ENCODE measurements around the gene VARS2. TPM values are rescaled to one million over a fixed set of nuclear protein-coding genes. Genes with fewer than 3 reads are reported as not detected.
A peak's percentile ranks its signal among the peaks of the same experiment; 100 is the strongest.
"Not testable (repeated sequence)": the region's sequence is repeated elsewhere in the genome, so short reads cannot be mapped to it uniquely, and the experiment has no call there.

The VARS2 gene
- total and polyA plus RNA-seq, 5 donors from 2014 or later, result 12.9 to 20.7 (median 17.6) TPM

GRCh38 chr6:30907758-30908591 lies 6.1 kb upstream of the VARS2 start, which contains the start of gene GTF2H4:
Gene GTF2H4, plus strand, starts transcription at chr6:30908207.
- Histone ChIP-seq H3K27me3 (ENCODE audit: control insufficient read depth, insufficient read depth, low read length) (no peaks in the 10 kb centered on the region), H3K9me3 (ENCODE audit: control insufficient read depth in 2 of 2, low read length in 2 of 2) (no peaks in the 10 kb centered on the region), H3K27ac (ENCODE audit: insufficient read depth, low read length, poor library complexity, severe bottlenecking) (no peak within 1 kb of the TSS), H3K4me1 (ENCODE audit: control insufficient read depth, insufficient read depth, low read length, poor library complexity, severe bottlenecking) (peaks cover 12% of the 10 kb centered on the region), H3K36me3 (ENCODE audit: control insufficient read depth, insufficient read depth, low read length) (peaks cover 11% of the 10 kb centered on the region), H3K4me3 (ENCODE audit: low read depth, low read length) (peak within 1 kb of the TSS; percentile 92)
- DNase-seq, result peak; percentile 93 to 98 (median 93)
- peak within 1 kb of the TSS; percentile 98 to 100 (median 99) for H3K4me3 Mint-ChIP-seq
- H3K9me3 Mint-ChIP-seq, result no peaks in the 10 kb centered on the region
- peak; percentile 98 to 100 for ATAC-seq (ENCODE audit: low read depth in 2 of 2)
- H3K27me3 Mint-ChIP-seq, result peaks cover under 1% of the 10 kb centered on the region
- peaks cover 9 to 34% (median 20%) of the 10 kb centered on the region in 4 donors for H3K4me1 Mint-ChIP-seq
- peak within 1 kb of the TSS; percentile 68 to 93 (median 89) for H3K27ac Mint-ChIP-seq
- peaks cover 13% of the 10 kb centered on the region for H3K36me3 Mint-ChIP-seq

DNA sequence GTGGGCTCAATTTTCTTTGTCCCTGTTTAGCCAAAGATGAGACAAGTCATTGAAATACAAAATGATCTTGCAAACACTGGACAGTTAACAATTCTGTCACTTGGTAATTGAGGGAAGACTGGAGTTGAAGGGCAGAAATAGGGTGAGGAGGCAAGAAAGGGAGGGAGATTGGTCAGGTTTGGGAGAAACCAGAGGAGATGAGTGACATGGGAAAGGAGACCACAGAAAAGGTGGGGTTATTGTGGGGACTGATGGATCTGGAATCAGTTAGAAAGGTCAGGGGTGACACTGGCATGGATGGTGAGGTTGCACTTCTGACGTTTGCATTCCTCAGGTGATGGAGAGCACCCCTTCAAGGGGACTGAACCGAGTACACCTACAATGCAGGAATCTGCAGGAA lies 5.3 kb upstream of the VARS2 start:
- H3K36me3 ChIP-seq (ENCODE audit: control insufficient read depth, insufficient read depth, low read length), result peaks cover 11% of the 10 kb centered on the region
- H3K27me3 ChIP-seq (ENCODE audit: control insufficient read depth, insufficient read depth, low read length), result no peaks in the 10 kb centered on the region
- peak overlapping the region in 2 of 3 donors; percentile 89 to 93 for H3K27ac Mint-ChIP-seq
- H3K27me3 Mint-ChIP-seq, result no peaks in the 10 kb centered on the region
- peaks cover 13% of the 10 kb centered on the region for H3K36me3 Mint-ChIP-seq
- no peak overlapping the region for H3K27ac ChIP-seq (ENCODE audit: insufficient read depth, low read length, poor library complexity, severe bottlenecking)
- peaks cover 9 to 42% (median 24%) of the 10 kb centered on the region in 4 donors for H3K4me1 Mint-ChIP-seq
- H3K9me3 ChIP-seq (ENCODE audit: control insufficient read depth in 2 of 2, low read length in 2 of 2), result no peaks in the 10 kb centered on the region
- H3K4me3 Mint-ChIP-seq, result peak overlapping the region; percentile 98 to 100 (median 99)
- H3K9me3 Mint-ChIP-seq, result no peaks in the 10 kb centered on the region
- peak overlapping the region; percentile 92 for H3K4me3 ChIP-seq (ENCODE audit: low read depth, low read length)
- no peak for ATAC-seq (ENCODE audit: low read depth in 2 of 2)
- H3K4me1 ChIP-seq (ENCODE audit: control insufficient read depth, insufficient read depth, low read length, poor library complexity, severe bottlenecking), result peaks cover 19% of the 10 kb centered on the region
- no peak for DNase-seq

DNA sequence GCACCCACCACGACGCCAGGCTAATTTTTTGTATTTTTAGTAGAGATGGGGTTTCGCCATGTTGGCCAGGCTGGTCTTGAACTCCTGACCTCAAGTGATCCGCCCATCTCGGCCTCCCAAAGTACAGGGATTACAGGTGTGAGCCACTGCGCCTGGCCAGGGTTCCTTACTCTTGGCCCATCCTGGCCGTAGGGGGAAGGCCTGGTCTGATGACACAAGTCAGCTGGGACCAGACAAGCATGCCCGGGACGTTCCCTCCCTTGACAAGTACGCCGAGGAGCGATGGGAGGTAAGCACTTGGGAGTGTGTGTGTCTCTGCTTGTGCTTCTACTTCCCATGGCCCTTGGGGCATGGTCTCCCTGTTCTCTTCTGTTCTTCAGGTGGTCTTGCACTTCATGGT lies 3.6 kb upstream of the VARS2 start:
- not testable (repeated sequence) for H3K9me3 Mint-ChIP-seq; H3K9me3 ChIP-seq (ENCODE audit: control insufficient read depth in 2 of 2, low read length in 2 of 2); H3K27ac Mint-ChIP-seq; H3K4me3 ChIP-seq (ENCODE audit: low read depth, low read length); H3K27me3 ChIP-seq (ENCODE audit: control insufficient read depth, insufficient read depth, low read length); H3K27me3 Mint-ChIP-seq; ATAC-seq (ENCODE audit: low read depth in 2 of 2); DNase-seq; H3K27ac ChIP-seq (ENCODE audit: insufficient read depth, low read length, poor library complexity, severe bottlenecking)
- peak overlapping the region in 3 of 4 donors; percentile 17 to 98 (median 62) for H3K4me3 Mint-ChIP-seq
- H3K36me3 ChIP-seq (ENCODE audit: control insufficient read depth, insufficient read depth, low read length), result peaks cover 11% of the 10 kb centered on the region
- peaks cover 13% of the 10 kb centered on the region for H3K36me3 Mint-ChIP-seq
- H3K4me1 ChIP-seq (ENCODE audit: control insufficient read depth, insufficient read depth, low read length, poor library complexity, severe bottlenecking), result peaks cover 31% of the 10 kb centered on the region
- peaks cover 12 to 53% (median 28%) of the 10 kb centered on the region in 4 donors for H3K4me1 Mint-ChIP-seq

- Mint-ChIP-seq H3K9me3 (no peaks in the 10 kb centered on the region), H3K27me3 (no peaks in the 10 kb centered on the region), H3K27ac (peak overlapping the region in 2 of 3 donors; percentile 54 to 93), H3K4me3 (peak overlapping the region; percentile 92 to 96 (median 93)), H3K36me3 (peaks cover 28% of the 10 kb centered on the region), H3K4me1 (peaks cover 12 to 64% (median 38%) of the 10 kb centered on the region in 4 donors)
- ATAC-seq (ENCODE audit: low read depth in 2 of 2) (no peak), DNase-seq (no peak)
- no peak overlapping the region for H3K4me3 ChIP-seq (ENCODE audit: low read depth, low read length)
- peaks cover 20% of the 10 kb centered on the region for H3K36me3 ChIP-seq (ENCODE audit: control insufficient read depth, insufficient read depth, low read length)
- no peaks in the 10 kb centered on the region for H3K27me3 ChIP-seq (ENCODE audit: control insufficient read depth, insufficient read depth, low read length)
- H3K9me3 ChIP-seq (ENCODE audit: control insufficient read depth in 2 of 2, low read length in 2 of 2), result no peaks in the 10 kb centered on the region
- H3K4me1 ChIP-seq (ENCODE audit: control insufficient read depth, insufficient read depth, low read length, poor library complexity, severe bottlenecking), result peaks cover 31% of the 10 kb centered on the region
- H3K27ac ChIP-seq (ENCODE audit: insufficient read depth, low read length, poor library complexity, severe bottlenecking), result peak overlapping the region; percentile 70
These were observed 1.1 kb upstream of the VARS2 start for GRCh38 chr6:30912746-30913520.

GRCh38 chr6:30913721-30914075 lies 340 bp upstream of the VARS2 start:
- DNase-seq (no peak), ATAC-seq (ENCODE audit: low read depth in 2 of 2) (no peak)
- peak overlapping the region; percentile 70 for H3K27ac ChIP-seq (ENCODE audit: insufficient read depth, low read length, poor library complexity, severe bottlenecking)
- Mint-ChIP-seq H3K27ac (peak overlapping the region; percentile 54 to 93 (median 69)), H3K36me3 (peaks cover 30% of the 10 kb centered on the region), H3K27me3 (no peaks in the 10 kb centered on the region), H3K4me3 (peak overlapping the region; percentile 92 to 96 (median 93)), H3K4me1 (peaks cover 7 to 56% (median 32%) of the 10 kb centered on the region in 4 donors), H3K9me3 (no peaks in the 10 kb centered on the region)
- peaks cover 25% of the 10 kb centered on the region for H3K4me1 ChIP-seq (ENCODE audit: control insufficient read depth, insufficient read depth, low read length, poor library complexity, severe bottlenecking)
- H3K4me3 ChIP-seq (ENCODE audit: low read depth, low read length), result no peak overlapping the region
- H3K27me3 ChIP-seq (ENCODE audit: control insufficient read depth, insufficient read depth, low read length), result no peaks in the 10 kb centered on the region
- no peaks in the 10 kb centered on the region for H3K9me3 ChIP-seq (ENCODE audit: control insufficient read depth in 2 of 2, low read length in 2 of 2)
- H3K36me3 ChIP-seq (ENCODE audit: control insufficient read depth, insufficient read depth, low read length), result peaks cover 23% of the 10 kb centered on the region

- H3K36me3 ChIP-seq (ENCODE audit: control insufficient read depth, insufficient read depth, low read length), result peaks cover 29% of the 10 kb centered on the region
- peaks cover 20% of the 10 kb centered on the region for H3K4me1 ChIP-seq (ENCODE audit: control insufficient read depth, insufficient read depth, low read length, poor library complexity, severe bottlenecking)
- no peaks in the 10 kb centered on the region for H3K9me3 Mint-ChIP-seq
- H3K4me3 ChIP-seq (ENCODE audit: low read depth, low read length), result peak overlapping the region; percentile 88
- H3K27ac Mint-ChIP-seq, result peak overlapping the region; percentile 89 to 93 (median 92)
- peak overlapping the region; percentile 70 for H3K27ac ChIP-seq (ENCODE audit: insufficient read depth, low read length, poor library complexity, severe bottlenecking)
- peaks cover 6 to 50% (median 28%) of the 10 kb centered on the region in 4 donors for H3K4me1 Mint-ChIP-seq
- H3K4me3 Mint-ChIP-seq, result peak overlapping the region; percentile 92 to 96 (median 92)
- H3K36me3 Mint-ChIP-seq, result peaks cover 38% of the 10 kb centered on the region
- ATAC-seq (ENCODE audit: low read depth in 2 of 2) (no peak), DNase-seq (peak in 1 of 3 donors; percentile 9)
- no peaks in the 10 kb centered on the region for H3K27me3 Mint-ChIP-seq
- no peaks in the 10 kb centered on the region for H3K9me3 ChIP-seq (ENCODE audit: control insufficient read depth in 2 of 2, low read length in 2 of 2)
- H3K27me3 ChIP-seq (ENCODE audit: control insufficient read depth, insufficient read depth, low read length), result no peaks in the 10 kb centered on the region
These were observed 984 bp downstream of the VARS2 start for GRCh38 chr6:30914854-30915590.

GRCh38 chr6:30915591-30915946 lies 1.5 kb downstream of the VARS2 start:
- H3K4me1 Mint-ChIP-seq, result peaks cover 6 to 50% (median 28%) of the 10 kb centered on the region in 4 donors
- ATAC-seq (ENCODE audit: low read depth in 2 of 2) (no peak), DNase-seq (peak in 2 of 3 donors; percentile 24 to 68)
- no peaks in the 10 kb centered on the region for H3K27me3 Mint-ChIP-seq
- H3K36me3 Mint-ChIP-seq, result peaks cover 38% of the 10 kb centered on the region
- no peak overlapping the region for H3K27ac ChIP-seq (ENCODE audit: insufficient read depth, low read length, poor library complexity, severe bottlenecking)
- no peak overlapping the region for H3K4me3 ChIP-seq (ENCODE audit: low read depth, low read length)
- no peaks in the 10 kb centered on the region for H3K9me3 ChIP-seq (ENCODE audit: control insufficient read depth in 2 of 2, low read length in 2 of 2)
- H3K27me3 ChIP-seq (ENCODE audit: control insufficient read depth, insufficient read depth, low read length), result no peaks in the 10 kb centered on the region
- peaks cover 20% of the 10 kb centered on the region for H3K4me1 ChIP-seq (ENCODE audit: control insufficient read depth, insufficient read depth, low read length, poor library complexity, severe bottlenecking)
- peak overlapping the region; percentile 92 to 96 (median 92) for H3K4me3 Mint-ChIP-seq
- H3K9me3 Mint-ChIP-seq, result no peaks in the 10 kb centered on the region
- peaks cover 33% of the 10 kb centered on the region for H3K36me3 ChIP-seq (ENCODE audit: control insufficient read depth, insufficient read depth, low read length)
- peak overlapping the region; percentile 51 to 84 (median 71) for H3K27ac Mint-ChIP-seq
